HG02943 (cell line): Measurements from ENCODE around the gene SIM2.

Experiments used
- ATAC-seq: cut with Tn5 transposase; IDR thresholded peaks from one replicate; pipeline ENCODE4 v1.9.1; 2021; ENCODE audit warnings: mild to moderate bottlenecking, low read depth, moderate library complexity; ENCODE audit not compliant: unreplicated experiment

SIM2 gene

GRCh38 chr21:36791180-36791579, 92.3 kb downstream of the SIM2 start:
- no peak for ATAC-seq

GRCh38 chr21:36791695-36792470, 93.0 kb downstream of the SIM2 start:
- no peak for ATAC-seq

- ATAC-seq = no peak
Measured at GRCh38 chr21:36792505-36792967, 93.6 kb downstream of the SIM2 start.

GRCh38 chr21:36796070-36796469, 97.2 kb downstream of the SIM2 start:
- no peak for ATAC-seq

GRCh38 chr21:36798491-36798890, 99.6 kb downstream of the SIM2 start:
- no peak for ATAC-seq
